Measurements from ENCODE around the gene HES1.
"Not testable (repeated sequence)": the region's sequence is repeated elsewhere in the genome, so short reads cannot be mapped to it uniquely, and the experiment has no call there.

The HES1 gene

DNA sequence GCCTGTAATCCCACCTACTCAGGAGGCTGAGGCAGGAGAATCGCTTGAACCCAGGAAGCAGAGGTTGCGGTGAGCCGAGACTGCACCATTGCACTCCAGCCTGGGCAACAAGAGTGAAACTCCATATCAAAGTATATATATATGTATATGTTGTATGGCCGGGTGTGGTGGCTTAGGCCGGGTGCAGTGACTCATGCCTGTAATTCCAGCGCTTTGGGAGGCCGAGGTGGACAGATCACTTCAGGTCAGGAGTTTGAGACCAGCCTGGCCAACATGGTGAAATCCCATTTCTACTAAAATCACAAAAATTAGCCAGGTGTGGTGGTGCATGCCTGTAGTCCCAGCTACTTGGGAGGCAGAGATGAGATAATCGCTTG, 7.0 kb upstream of the HES1 start:
- DNase-seq = not testable (repeated sequence)

DNA sequence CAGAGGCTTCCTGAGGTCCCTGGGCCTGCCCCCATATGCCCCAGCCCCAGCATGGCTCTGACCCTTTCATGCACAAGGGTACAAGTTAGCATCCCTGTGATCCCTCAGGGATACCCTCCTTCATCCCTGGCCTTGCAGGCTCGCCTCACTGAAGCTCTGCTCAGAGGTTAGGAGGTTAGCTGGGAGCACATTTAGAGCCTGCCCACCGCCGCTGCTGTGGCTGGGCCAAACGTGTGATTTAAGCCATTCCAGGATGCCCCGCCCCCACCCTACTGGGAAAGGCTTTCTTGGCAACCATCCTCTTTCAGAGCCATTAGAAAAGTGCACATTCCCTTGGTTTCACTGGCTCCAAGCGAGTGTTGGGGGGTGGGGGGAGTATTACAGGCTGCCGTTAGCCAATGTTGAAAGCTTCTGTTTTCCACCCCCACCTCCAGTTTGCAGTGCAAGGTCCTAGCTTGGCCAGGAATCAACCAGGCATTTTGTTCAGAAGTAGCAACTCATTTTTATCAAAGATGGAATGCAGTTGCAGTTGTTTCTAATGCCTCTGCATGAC, 6.3 kb upstream of the HES1 start:
- DNase-seq = no peak

DNA sequence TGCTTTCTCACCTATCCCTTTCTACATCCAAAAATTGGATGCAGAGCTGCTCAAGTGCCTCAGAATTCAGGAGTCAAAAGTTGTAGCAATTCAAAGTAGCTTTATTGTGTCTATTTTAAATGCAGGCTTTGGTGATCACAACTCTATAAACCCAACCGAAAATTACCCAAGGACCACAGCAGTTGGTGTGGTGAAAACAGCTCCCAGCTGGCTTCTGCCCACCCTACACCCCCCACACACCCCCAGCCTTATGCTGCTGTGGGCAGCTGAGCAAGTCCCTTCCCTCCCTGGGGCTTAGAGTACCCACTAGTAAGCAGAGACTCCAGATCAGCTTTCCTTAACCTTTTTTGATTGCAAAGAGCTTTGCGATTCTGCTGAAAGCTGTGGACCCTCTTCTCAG, 5.8 kb upstream of the HES1 start:
- DNase-seq = no peak

DNA sequence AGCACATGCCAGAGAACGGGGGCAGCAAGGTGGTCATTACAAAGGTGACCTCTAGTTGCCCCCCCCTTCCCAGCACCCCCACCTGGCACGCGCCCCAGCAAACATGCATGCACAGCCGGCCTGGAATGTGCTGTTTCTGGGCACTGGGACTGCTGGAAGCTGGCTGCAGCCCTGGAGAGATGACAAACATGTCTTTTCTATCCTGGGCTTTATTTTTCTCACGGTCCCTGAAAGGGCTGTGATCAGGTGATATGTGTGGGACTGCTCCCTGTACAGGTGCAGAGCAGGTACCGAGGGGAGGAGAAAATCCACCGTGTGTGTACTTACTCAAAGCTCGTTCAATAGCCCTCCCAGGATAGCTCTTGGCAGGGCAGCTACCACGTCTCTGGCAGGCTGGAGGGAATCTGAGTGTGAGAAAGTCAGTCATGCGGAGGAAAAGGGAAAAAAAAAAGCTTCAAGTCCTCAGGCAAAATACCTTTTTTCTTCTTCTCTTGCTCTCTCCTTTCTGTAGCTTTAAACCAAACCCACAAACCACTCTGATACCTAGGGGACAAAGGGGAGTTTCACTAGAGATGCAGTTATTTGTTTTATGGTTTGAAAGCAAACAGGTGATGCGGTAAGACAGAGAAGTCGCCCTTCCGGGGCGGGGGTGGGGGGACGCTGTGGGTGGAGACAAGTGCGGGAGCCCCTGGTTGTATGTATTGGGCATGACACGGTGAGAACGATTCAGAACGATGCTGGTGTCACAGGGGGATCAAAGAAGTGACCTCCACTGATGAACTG, 5.0 kb upstream of the HES1 start:
- DNase-seq = no peak

DNA sequence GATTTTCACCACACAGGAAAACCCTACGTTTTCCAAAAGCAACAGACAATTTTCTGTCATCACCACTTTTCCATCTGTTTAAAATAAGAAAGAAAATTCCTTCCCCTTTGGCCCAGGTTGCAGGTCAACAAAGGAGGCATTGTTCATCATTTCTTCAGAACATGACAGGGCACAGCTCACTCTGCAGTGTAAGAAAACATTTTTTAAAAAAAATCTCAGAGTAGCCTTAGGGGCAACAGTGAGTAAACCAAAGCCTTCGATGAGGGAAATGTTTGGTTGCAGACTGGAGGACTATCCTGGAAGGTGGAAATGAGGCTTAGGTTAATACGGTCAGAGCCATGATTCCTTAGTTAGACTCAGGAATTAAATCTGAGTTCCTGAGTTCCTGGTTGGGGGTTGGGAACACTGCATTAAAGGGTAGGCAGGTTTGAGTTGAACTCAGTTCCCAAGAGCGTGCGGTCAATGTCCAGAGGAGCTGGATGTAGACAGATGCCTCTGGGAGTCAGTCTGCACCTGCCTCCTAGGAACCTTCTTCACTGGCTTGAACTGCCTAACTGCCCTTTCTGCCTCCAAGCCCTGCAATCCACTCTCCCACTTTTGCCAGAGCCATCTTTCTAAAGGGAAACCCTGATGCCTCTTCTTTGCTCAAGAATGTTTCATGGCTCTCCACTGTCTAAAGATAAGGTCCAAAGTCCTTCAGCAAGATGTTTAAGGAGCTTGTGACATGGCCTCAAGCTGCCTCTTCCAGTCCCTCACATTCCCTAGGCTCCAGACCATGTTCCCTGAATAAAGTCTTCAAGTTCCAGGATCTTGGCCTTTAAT, 3.3 kb upstream of the HES1 start:
- DNase-seq = no peak

DNA sequence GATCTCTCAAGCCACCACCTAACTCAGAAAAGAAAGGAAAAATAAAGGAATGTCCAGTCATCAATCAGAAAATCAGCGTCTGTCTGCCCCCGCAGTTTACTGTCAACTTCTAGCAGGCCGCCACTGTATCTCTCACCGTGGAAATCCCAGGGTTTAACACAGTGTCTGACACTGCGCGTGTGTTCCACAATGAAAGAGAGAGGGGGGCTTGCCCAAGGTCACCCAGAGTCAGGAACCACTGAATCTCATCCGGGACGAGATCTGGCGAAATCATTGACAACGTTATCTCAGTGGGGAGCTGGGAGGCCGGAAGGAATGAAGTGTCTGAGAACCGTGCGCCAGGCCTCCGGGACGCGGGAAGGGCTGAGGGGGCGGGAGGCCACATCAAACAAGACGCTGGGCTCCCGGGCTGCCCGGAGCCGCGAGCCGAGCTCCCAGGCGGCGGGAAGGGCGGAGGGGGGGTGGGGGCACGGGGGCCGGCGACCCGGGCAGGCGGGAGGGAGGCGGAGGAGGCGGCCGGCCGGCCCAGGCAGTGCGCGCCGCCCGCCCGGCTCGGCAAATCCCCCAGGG, 2.2 kb upstream of the HES1 start:
- no peak for DNase-seq

DNA sequence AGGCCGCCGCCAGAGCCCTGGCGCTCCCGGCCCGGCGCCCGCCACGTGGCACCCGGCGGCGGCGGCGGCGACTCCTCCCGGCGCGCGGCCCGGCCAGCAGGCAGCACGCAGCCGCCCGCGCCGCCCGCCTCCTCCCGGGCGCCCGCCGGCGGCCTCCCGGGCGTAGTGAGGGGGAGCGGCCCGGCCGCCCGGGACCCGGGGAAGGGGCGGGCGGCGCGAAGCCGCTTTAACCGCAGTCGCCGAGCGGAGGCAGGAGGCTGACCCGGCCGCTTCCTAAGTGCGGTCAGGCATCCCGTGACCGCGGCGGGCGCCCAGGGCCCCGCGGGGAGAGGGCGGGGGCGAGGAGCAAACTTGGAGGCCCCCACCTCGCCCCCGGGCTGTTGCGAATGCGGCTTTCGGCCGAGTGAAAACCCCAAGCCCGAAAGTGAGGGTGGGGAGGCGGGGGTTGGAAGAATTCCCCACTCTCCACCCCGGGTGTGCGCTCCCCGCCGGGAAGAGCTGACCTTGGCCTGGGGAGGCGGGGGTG, 1.7 kb upstream of the HES1 start:
- DNase-seq = peak; percentile 38

DNA sequence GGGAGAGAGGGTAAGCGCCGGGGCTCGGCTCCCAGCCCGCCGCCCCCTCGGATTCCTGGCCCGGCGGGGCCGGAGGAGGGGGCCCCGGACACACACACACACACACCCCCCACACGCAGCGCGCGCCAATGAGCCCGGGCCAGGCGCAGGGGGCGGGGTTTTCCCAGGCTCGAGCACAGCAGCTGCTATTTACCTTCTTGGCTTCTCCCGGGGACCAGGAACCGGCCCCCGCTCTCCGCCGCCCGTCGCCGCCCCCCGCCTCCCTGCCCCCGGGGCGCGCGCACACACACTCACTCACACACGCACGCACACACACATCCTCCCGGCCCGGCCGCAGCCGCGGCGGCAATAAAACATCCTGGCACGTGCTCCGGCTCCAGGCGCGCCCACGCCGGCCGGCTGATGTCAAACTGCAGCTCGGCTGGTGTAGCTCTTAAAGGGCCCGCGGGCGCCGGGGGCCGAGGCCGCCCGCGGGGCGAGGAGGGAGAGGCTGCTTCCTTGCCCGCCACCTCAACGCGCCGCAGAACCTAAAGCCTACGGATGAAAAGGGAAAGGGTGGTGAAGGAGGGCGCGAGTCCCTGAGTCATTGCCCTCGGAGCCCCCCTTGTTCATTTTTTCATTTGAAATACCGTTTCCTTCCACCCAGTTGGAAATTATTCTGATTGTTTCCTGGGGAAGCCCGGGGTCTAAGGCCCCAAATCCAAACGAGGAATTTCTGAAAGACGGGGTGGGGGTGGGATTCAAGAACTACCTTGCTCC, 1.0 kb upstream of the HES1 start:
- DNase-seq = peak; percentile 82

DNA sequence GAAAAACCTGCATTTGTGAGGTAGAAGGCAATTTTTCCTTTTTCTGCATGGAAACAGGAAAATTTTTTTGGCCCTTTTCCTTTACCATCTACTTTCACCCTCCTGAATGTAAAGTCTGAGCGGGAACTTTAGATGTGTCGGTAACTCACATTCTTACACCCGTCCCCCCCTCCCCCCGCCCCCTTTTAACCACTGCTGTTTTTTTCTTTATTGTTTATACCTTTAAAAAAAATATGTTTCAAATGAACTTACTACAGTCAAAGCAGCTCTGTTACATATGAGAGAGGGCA, 487 bp upstream of the HES1 start:
- DNase-seq = no peak

DNA sequence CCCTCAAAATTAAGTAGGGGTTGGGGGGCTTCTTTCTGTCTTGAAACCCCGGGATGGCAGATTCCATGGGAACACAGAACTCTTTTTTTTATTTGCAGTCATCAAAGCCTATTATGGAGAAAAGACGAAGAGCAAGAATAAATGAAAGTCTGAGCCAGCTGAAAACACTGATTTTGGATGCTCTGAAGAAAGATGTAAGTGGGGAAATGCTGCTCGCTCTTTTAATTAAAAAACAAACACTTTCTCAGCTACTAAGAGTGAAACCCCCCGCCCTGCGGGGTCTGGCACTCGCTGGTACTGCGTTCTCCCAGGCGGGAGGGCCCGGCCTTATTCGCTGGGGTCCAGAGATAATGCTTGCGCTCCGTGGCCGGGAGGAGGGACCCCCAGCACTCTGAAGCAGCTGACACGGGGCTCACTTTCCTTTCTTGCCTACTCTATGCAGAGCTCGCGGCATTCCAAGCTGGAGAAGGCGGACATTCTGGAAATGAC, 615 bp downstream of the HES1 start:
- DNase-seq = no peak

DNA sequence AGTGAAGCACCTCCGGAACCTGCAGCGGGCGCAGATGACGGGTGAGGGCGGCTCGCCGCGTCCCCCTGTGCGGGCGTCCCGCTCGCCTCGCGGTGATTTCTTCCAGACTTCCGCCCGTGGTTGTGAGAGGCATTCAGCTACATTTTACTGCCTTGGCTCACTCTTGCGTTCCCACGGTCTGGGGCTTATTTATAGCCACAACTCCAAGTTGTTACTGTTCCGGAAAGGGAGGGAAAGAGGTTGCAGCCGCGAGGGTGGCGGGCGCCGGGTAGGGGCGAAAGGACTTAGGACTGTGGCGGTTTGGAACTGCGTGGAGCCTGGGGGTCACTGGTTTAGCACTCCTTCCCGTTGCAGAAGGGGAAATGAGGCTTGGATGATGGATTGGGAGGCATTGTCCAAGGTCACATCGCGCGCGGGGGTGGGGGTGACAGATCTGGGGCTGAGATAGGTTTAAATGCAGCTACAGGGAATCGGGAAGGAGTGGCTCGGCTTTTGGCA, 1.1 kb downstream of the HES1 start:
- DNase-seq = peak; percentile 46

DNA sequence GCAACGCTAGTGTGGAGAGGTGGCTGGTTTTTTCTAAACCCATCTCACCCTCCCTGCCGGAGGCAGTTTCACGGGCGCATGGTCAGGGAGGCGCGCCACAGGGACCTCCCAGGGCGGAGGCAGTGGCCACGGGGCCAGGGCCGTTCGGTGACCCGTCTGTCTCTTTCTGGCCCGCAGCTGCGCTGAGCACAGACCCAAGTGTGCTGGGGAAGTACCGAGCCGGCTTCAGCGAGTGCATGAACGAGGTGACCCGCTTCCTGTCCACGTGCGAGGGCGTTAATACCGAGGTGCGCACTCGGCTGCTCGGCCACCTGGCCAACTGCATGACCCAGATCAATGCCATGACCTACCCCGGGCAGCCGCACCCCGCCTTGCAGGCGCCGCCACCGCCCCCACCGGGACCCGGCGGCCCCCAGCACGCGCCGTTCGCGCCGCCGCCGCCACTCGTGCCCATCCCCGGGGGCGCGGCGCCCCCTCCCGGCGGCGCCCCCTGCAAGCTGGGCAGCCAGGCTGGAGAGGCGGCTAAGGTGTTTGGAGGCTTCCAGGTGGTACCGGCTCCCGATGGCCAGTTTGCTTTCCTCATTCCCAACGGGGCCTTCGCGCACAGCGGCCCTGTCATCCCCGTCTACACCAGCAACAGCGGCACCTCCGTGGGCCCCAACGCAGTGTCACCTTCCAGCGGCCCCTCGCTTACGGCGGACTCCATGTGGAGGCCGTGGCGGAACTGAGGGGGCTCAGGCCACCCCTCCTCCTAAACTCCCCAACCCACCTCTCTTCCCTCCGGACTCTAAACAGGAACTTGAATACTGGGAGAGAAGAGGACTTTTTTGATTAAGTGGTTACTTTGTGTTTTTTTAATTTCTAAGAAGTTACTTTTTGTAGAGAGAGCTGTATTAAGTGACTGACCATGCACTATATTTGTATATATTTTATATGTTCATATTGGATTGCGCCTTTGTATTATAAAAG, 1.8 kb downstream of the HES1 start:
- peak; percentile 56 for DNase-seq

DNA sequence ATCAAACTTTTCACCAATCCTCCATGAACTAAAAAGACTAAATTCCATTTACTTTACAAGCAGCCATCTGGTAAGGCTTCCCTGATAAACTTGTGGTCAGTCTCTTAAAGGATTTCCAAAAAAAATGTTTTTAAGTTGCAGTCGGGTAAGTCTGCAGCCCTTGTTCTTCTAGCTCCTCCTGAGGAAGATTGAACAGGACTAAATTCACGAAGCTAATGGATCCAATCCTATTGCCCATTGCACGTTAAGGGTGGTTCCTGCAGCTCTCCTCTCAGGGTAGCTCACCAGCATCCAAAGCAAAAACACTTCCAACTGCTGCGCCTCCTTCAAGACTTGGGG, 2.8 kb downstream of the HES1 start:
- DNase-seq = no peak

DNA sequence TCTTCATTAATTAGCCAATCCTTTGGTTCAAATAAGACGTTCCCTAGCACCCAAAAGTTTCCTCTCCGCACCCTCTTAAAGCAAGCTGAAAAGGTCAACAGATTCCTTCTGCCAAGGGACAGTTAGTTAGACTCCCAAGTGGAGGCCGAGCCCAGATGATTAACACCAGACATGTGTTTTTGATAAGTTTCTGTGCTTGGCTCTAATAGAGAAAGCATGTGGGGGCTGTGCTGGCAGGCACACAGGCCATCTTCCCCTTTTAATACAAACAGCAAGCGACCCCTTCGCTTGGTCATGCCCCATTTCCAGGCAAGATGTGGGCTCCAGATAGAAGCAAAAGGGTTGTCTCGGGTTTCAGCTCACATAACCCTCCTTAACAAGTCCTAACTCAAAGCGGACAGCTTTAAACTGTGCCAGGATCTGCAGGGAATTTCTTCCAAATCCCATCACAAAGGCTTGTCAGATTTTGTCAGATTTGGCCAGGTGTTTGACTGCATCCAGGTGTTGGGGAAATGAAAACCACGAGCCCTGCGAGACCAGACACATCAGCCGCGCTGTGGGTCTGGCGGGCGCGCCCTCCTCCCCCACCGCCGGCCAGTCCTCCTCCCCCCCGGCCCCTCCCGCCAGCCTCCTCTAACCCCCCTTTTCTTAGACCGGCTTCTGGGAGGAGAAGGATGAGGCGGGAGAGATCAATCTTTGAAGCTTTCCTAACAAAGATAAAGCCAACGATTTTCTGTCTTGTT, 3.3 kb downstream of the HES1 start:
- no peak for DNase-seq

DNA sequence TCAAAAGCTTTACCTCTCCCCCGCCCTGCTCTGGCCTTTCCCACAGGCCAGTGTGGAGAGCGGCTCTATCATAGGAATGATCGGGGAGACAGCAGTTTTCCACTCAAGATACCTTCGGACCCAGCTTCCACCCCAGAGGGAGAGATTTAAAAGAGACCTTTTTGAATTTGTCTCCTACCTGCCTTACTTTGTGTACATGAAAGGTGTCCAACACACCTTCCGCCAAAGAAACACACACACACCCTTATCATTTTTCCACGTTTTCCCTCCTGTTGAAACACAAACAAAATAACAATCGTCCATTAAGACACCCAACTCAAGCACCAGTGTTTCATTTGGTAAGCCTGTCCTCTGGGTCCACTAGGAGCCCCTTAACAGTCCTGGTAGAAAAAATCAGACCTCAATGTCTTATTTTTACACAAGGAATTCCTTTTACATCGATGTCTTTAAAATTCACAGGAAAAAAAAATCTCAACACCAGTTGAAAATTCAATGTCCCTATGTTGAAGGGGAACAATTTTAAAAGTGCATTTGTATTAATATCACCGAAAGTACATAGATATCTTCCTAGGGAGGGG, 4.0 kb downstream of the HES1 start:
- DNase-seq = no peak

DNA sequence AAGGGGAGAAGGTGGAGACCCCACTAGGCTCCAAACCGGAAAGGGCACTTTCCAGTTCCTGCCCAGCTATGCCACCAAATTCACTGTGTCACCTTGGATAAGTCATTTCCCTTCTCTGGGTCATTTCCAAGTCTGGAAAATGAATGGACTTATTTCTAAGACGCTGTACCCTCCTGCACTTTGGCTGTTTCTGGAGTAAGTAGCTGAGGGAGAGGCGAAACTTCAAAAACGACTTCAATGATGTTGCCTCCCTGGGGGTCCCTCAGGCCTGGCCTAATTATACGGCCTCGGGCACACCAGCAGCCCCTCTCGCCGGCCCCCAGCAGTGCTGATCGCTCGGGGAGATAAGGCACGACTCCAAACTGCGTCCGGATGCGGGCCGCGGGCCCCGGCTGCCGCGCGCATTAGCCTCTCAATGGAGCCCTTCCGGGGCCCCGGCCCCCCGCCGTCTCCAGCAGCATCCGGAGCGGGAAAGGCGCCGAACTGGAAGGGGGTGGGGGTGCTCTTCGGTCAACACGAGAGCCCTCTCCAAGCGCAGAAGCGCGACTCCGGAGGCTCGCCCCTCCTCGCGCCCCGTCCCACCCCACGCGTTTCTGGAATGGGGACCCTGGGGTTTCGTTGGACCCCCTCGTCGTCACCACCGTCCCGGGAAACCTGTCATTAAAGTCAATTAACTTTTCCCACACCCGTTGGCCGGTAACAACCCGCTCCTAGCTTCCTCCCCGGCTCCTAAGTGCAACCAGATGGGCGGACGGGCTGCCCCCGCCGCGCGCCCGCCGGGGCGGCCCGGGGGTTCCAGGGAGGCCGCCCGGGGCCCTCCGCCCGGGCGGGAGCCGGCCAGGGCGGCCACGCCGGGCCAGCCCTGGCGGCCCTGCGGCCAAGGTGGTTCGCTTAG, 4.8 kb downstream of the HES1 start:
- peak; percentile 40 for DNase-seq

DNA sequence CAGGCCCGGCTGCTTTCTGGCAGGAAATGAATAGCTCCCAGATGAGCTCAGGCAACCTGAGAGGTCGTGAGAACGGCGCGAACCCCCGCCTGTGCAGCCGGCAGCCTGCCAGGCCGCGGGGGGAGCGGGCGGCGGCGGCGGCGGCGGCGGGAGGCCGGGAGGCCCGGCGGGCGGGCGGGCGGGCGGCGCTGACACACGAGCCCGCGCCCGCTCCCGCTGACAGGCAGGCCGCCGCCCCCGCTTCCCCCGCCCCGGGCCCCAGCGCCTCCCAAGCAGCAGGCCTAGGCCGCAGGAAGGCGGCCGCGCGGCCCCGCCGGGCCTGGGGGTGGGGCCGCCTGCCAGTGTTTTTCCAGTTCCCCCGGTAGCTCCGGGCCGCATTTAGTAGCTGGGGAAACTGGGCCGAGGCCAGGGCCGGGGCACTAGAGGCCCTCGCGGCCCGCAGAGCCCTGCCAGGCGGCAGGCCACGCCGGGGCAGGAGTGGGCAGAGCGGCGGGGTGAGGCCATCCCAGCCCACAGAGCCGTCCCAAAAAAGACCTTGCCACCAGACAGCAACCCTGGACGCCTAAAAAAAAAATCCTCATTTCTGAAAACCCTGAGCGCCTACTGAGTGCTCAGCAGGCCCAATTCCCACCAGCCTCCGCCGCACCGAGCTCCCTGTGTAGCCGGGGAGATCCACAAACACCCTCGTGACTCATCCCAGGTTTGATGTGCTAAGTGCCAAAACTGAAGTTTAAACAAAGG, 5.6 kb downstream of the HES1 start:
- DNase-seq = peak; percentile 74

DNA sequence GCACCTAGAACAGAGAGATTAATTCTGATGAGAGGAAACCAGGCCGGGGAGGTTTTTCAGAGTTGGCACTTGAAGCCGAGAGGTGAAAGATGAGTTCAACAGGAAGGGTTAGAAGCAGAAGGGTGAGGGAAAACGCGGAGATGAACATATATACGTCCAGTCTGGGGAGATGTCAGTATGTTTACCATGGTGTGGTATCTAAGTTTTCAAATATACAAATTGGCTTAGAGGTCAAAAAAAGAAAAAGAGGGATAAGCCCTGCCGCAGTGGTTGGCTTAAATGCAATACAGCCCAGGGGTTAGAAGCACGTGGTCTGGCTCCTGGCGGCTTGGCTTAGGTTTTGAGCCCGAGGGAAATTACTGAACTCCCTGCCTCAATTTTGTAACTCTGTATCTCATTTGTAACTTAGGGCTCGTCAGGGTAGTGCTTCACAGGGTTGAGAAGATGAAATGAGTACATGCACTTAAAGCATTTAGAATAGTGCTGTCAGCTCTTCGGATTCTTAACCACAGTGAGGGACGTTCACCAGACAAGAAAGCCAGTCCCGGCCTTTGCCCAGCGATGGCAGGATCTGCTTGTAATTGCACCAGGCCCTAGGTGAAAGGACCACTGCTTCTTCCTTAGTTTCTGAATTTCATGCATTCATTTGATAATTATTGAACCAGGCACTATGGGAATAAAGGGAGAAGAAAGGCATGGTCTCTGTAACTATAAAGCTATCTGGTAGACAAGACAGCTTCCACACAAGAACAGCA, 6.4 kb downstream of the HES1 start:
- no peak for DNase-seq

Measured in CD4-positive, alpha-beta T cell treated with Interleukin-17A for 4 hours (primary cell).